Tibial artery (tissue), 4 donors: ENCODE data around the gene FCGR2B.

Experiments used
- DNase-seq, 2 donors: peaks; one replicate each; pipeline ENCODE4 v3.0.0-alpha.2; 2019
- H3K27ac ChIP-seq, 2 donors: fragments of 200-600 bp; sonication (generic) in 1 of 2; 1 replicate in 1 of 2; 2 replicates in 1 of 2; pipeline ENCODE4 v1.5.1; 2018 to 2019; ENCODE audit warnings: mild to moderate bottlenecking in 1 of 2
- H3K27me3 ChIP-seq, 2 donors: fragments of 200-600 bp; sonication (generic) in 1 of 2; one replicate each; pipeline versions ENCODE4 v1.5.1 to v1.6.0; 2016 to 2019
- H3K36me3 ChIP-seq, 3 donors: fragments of 200-600 bp; sonication (generic) in 2 of 3; one replicate each; pipeline ENCODE4 v1.5.1; 2016 to 2019; ENCODE audit warnings: mild to moderate bottlenecking in 2 of 3
- H3K4me1 ChIP-seq, 4 donors: fragments of 200-600 bp; sonication (generic) in 2 of 4; 1 replicate in 3 of 4; 2 replicates in 1 of 4; pipeline ENCODE4 v1.5.1; 2016 to 2019
- H3K4me3 ChIP-seq, 2 donors: fragments of 200-600 bp; sonication (generic) in 1 of 2; 1 replicate in 1 of 2; 2 replicates in 1 of 2; pipeline ENCODE4 v1.5.1; 2018 to 2019; ENCODE audit warnings: mild to moderate bottlenecking in 2 of 2
- H3K9me3 ChIP-seq, 3 donors: fragments of 200-600 bp; sonication (generic) in 1 of 3; one replicate each; pipeline ENCODE4 v1.5.1; 2016 to 2019
- CTCF ChIP-seq, 2 experiments: fragments of 200-600 bp in 1 of 2; fragments of 450-650 bp in 1 of 2; IDR thresholded peaks; one replicate each; pipeline ENCODE4 v1.5.1; 2017 to 2019; ENCODE audit warnings: antibody characterized with exemption in 2 of 2, mild to moderate bottlenecking in 1 of 2, moderate library complexity in 1 of 2
- intact Hi-C: fragments of 100-400 bp; cut with DNase I; formaldehyde crosslinking; loops from one replicate; pipeline ENCODE4 v1.15.0; 2023; ENCODE audit warnings: low total_unique reads

FCGR2B gene

GRCh38 chr1:161676441-161676840 is 13.5 kb downstream of the FCGR2B start:
- Histone ChIP-seq H3K36me3 (no peaks in the 10 kb centered on the region), H3K4me3 (no peak overlapping the region), H3K4me1 (no peaks in the 10 kb centered on the region), H3K27ac (no peak overlapping the region), H3K27me3 (no peaks in the 10 kb centered on the region), H3K9me3 (no peaks in the 10 kb centered on the region)
- TF ChIP-seq CTCF (IDR thresholded peaks at IDR 0.05) = no peak
- intact Hi-C loops = no loop called here
- DNase-seq = no peak

- H3K27ac ChIP-seq = no peak overlapping the region
Observed at GRCh38 chr1:161676958-161677689, 14.2 kb downstream of the FCGR2B start.

GRCh38 chr1:161678500-161678899 is 15.6 kb downstream of the FCGR2B start:
- Histone ChIP-seq H3K4me3 (no peak overlapping the region), H3K9me3 (no peaks in the 10 kb centered on the region), H3K27ac (no peak overlapping the region), H3K27me3 (peaks cover 0 to 2% of the 10 kb centered on the region in 2 donors), H3K4me1 (no peaks in the 10 kb centered on the region), H3K36me3 (no peaks in the 10 kb centered on the region)
- DNase-seq = no peak
- no peak for TF ChIP-seq CTCF (IDR thresholded peaks at IDR 0.05)
- intact Hi-C loops = no loop called here

More at GRCh38 chr1:161676958-161677689, 14.2 kb downstream of the FCGR2B start:
- TF ChIP-seq CTCF (IDR thresholded peaks at IDR 0.05) = no peak
- no peak overlapping the region for H3K4me3 ChIP-seq
- no peaks in the 10 kb centered on the region for H3K9me3 ChIP-seq
- DNase-seq = no peak
- H3K27me3 ChIP-seq = no peaks in the 10 kb centered on the region
- no peaks in the 10 kb centered on the region for H3K4me1 ChIP-seq
- intact Hi-C loops = no loop called here
- no peaks in the 10 kb centered on the region for H3K36me3 ChIP-seq

- intact Hi-C loops = no loop called here
- TF ChIP-seq CTCF (IDR thresholded peaks at IDR 0.05) = no peak
- Histone ChIP-seq H3K36me3 (no peaks in the 10 kb centered on the region), H3K4me3 (no peak overlapping the region), H3K27me3 (peaks cover 0 to 2% of the 10 kb centered on the region in 2 donors), H3K9me3 (no peaks in the 10 kb centered on the region), H3K27ac (no peak overlapping the region), H3K4me1 (no peaks in the 10 kb centered on the region)
- DNase-seq = no peak
Observed at GRCh38 chr1:161681879-161682278, 18.9 kb downstream of the FCGR2B start.

GRCh38 chr1:161688946-161689345 is 26.0 kb downstream of the FCGR2B start:
- no peaks in the 10 kb centered on the region for H3K9me3 ChIP-seq
- no peak overlapping the region for H3K27ac ChIP-seq
- H3K4me3 ChIP-seq = no peak overlapping the region
- TF ChIP-seq CTCF (IDR thresholded peaks at IDR 0.05) = no peak
- H3K27me3 ChIP-seq = peaks cover 0 to 27% of the 10 kb centered on the region in 2 donors
- no peak for DNase-seq
- intact Hi-C loops = no loop called here
- H3K4me1 ChIP-seq = no peaks in the 10 kb centered on the region
- H3K36me3 ChIP-seq = no peaks in the 10 kb centered on the region
